GM23338 (cell line): ENCODE measurements around the gene AAMDC. TPM values are rescaled to one million over a fixed set of nuclear protein-coding genes. Genes with fewer than 3 reads are reported as not detected.

Source experiments
- ATAC-seq: fragments of 200-7000 bp; cut with Tn5 transposase; 3 replicates; pipeline ENCODE4 v1.9.1; 2020
- DNase-seq: peaks from one replicate; pipeline ENCODE4 v3.0.0-alpha.2; 2015; ENCODE audit warnings: low spot score
- H2AFZ ChIP-seq: fragments of 200-600 bp; sonication (generic); 2 replicates; pipeline ENCODE4 v1.8.0; 2016; ENCODE audit warnings: antibody characterized with exemption, mild to moderate bottlenecking, moderate library complexity
- H3F3A ChIP-seq: fragments of 200-600 bp; sonication (generic); replicated peaks from 2 replicates; pipeline ENCODE4 v1.8.0; 2017; ENCODE audit warnings: antibody characterized with exemption, mixed run types, low read depth
- H3K27ac ChIP-seq: fragments of 200-600 bp; sonication (generic); 2 replicates; pipeline ENCODE4 v1.6.1; 2016; ENCODE audit warnings: low read depth
- H3K27me3 ChIP-seq: fragments of 200-600 bp; sonication (generic); 2 replicates; pipeline ENCODE4 v1.8.0; 2016; ENCODE audit warnings: mild to moderate bottlenecking, mixed run types, moderate library complexity; ENCODE audit not compliant: insufficient read depth
- H3K36me3 ChIP-seq: fragments of 200-600 bp; sonication (generic); 2 replicates; pipeline ENCODE4 v1.8.0; 2016; ENCODE audit warnings: mild to moderate bottlenecking; ENCODE audit not compliant: insufficient read depth
- H3K4me1 ChIP-seq: fragments of 200-600 bp; sonication (generic); 2 replicates; pipeline ENCODE4 v1.8.0; 2016; ENCODE audit warnings: mild to moderate bottlenecking, moderate library complexity; ENCODE audit not compliant: insufficient read depth
- H3K4me2 ChIP-seq: fragments of 200-600 bp; sonication (generic); 2 replicates; pipeline ENCODE4 v1.7.1; 2017; ENCODE audit warnings: mixed run types
- H3K4me3 ChIP-seq: fragments of 200-600 bp; sonication (generic); 2 replicates; pipeline ENCODE4 v1.6.1; 2016; ENCODE audit warnings: mixed run types
- H3K79me2 ChIP-seq: fragments of 200-600 bp; sonication (generic); replicated peaks from 2 replicates; pipeline ENCODE4 v1.8.0; 2017; ENCODE audit warnings: mild to moderate bottlenecking; ENCODE audit not compliant: insufficient read depth
- H3K9me2 ChIP-seq: fragments of 200-600 bp; sonication (generic); 2 replicates; pipeline ENCODE4 v1.8.0; 2017; ENCODE audit not compliant: insufficient read depth
- H4K20me1 ChIP-seq: fragments of 200-600 bp; sonication (generic); replicated peaks from 2 replicates; pipeline ENCODE4 v1.8.0; 2017; ENCODE audit warnings: mild to moderate bottlenecking; ENCODE audit not compliant: insufficient read depth
- H3K27ac Mint-ChIP-seq: 2 replicates; pipeline ENCODE4 v1.8.0; 2020; ENCODE audit warnings: inconsistent platforms, mild to moderate bottlenecking, moderate library complexity, mixed read lengths
- H3K27me3 Mint-ChIP-seq: 3 replicates; pipeline ENCODE4 v1.8.0; 2022; ENCODE audit warnings: low read depth, mild to moderate bottlenecking, moderate library complexity, mixed read lengths, inconsistent platforms; ENCODE audit not compliant: insufficient read depth, poor library complexity
- H3K36me3 Mint-ChIP-seq: 3 replicates; pipeline ENCODE4 v1.8.0; 2021; ENCODE audit warnings: low read depth, mild to moderate bottlenecking, inconsistent platforms, moderate library complexity, mixed read lengths
- H3K4me1 Mint-ChIP-seq: 3 replicates; pipeline ENCODE4 v1.8.0; 2020; ENCODE audit warnings: mild to moderate bottlenecking, inconsistent platforms, mixed read lengths
- H3K4me3 Mint-ChIP-seq: 3 replicates; pipeline ENCODE4 v1.8.0; 2021; ENCODE audit warnings: moderate library complexity, mild to moderate bottlenecking, inconsistent platforms, mixed read lengths
- H3K9me3 Mint-ChIP-seq: 3 replicates; pipeline ENCODE4 v1.8.0; 2020; ENCODE audit warnings: moderate library complexity, mild to moderate bottlenecking, inconsistent platforms, mixed read lengths
- CREB1 ChIP-seq: fragments of 250-450 bp; sonication (Bioruptor Pico); IDR thresholded peaks from 2 replicates; pipeline ENCODE4 v1.5.0; 2020; ENCODE audit warnings: low read depth, mild to moderate bottlenecking, moderate library complexity
- ETS1 ChIP-seq: IDR thresholded peaks from 2 replicates; pipeline ENCODE4 v1.6.1; 2016; ENCODE audit warnings: antibody characterized with exemption
- EZH2 ChIP-seq: fragments of 200-600 bp; sonication (generic); IDR thresholded peaks from one replicate; pipeline ENCODE4 v1.8.0; 2017; ENCODE audit warnings: antibody characterized with exemption, mild to moderate bottlenecking, low read depth; ENCODE audit not compliant: unreplicated experiment
- EZH2phosphoT487 ChIP-seq: fragments of 200-600 bp; sonication (generic); IDR thresholded peaks from one replicate; pipeline ENCODE4 v1.8.1; 2018; ENCODE audit warnings: antibody characterized with exemption; ENCODE audit not compliant: unreplicated experiment
- JUNB ChIP-seq: IDR thresholded peaks from one replicate; pipeline ENCODE4 v1.6.1; 2016; ENCODE audit warnings: antibody characterized with exemption; ENCODE audit not compliant: unreplicated experiment
- NANOG ChIP-seq: IDR thresholded peaks from 2 replicates; pipeline ENCODE4 v1.6.1; 2016; ENCODE audit warnings: antibody characterized with exemption, borderline replicate concordance
- POLR2AphosphoS5 ChIP-seq: IDR thresholded peaks from 2 replicates; pipeline ENCODE4 v1.6.1; 2016; ENCODE audit warnings: antibody characterized with exemption, low read depth
- REST ChIP-seq: IDR thresholded peaks from one replicate; pipeline ENCODE4 v1.6.1; 2018; ENCODE audit warnings: antibody characterized with exemption; ENCODE audit not compliant: unreplicated experiment
- STAT1 ChIP-seq: IDR thresholded peaks from one replicate; pipeline ENCODE4 v1.6.1; 2016; ENCODE audit warnings: antibody characterized with exemption; ENCODE audit not compliant: unreplicated experiment
- ZNF114 ChIP-seq: fragments of 250-450 bp; sonication (Bioruptor Pico); IDR thresholded peaks from 2 replicates; pipeline ENCODE4 v1.5.0; 2020; ENCODE audit warnings: mild to moderate bottlenecking, moderate library complexity
- ZNF331 ChIP-seq: fragments of 250-450 bp; sonication (Bioruptor Pico); IDR thresholded peaks from 2 replicates; pipeline ENCODE4 v1.5.0; 2020; ENCODE audit warnings: low read depth, mild to moderate bottlenecking, moderate library complexity
- polyA plus RNA-seq: library from polyadenylated mRNA; unstranded; fragments of >200 nt; fragmentation: Nextera tagmentation; extraction: Ambion mirVana; gene quantifications from 2 replicates; pipeline ENCODE4 v1.2.1, GENCODE V29; 2016
- total RNA-seq: library from RNA; depleted of rRNA; stranded (reverse); fragments of >200 nt; shearing (Covaris generic); gene quantifications from 2 replicates; pipeline ENCODE4 v1.2.3, GENCODE V29; 2014
- TF ChIP-seq, protein P1 (sequence below): fragments of 250-450 bp; sonication (Bioruptor Pico); IDR thresholded peaks from 2 replicates; pipeline ENCODE4 v1.5.0; 2020; ENCODE audit warnings: mild to moderate bottlenecking, moderate library complexity
- TF ChIP-seq, protein P2 (sequence below), 2 experiments: fragments of 200-600 bp in 1 of 2; sonication (generic) in 1 of 2; conservative IDR thresholded peaks; 2 replicates each; pipeline versions ENCODE4 v1.5.1 to v1.6.1; 2016 to 2017; ENCODE audit warnings: antibody characterized with exemption in 2 of 2, low read depth in 2 of 2, mild to moderate bottlenecking in 2 of 2, moderate library complexity in 1 of 2

The AAMDC gene
- total and polyA plus RNA-seq, 2 experiments from 2014 or later: 5.3 to 50.2 TPM

DNA sequence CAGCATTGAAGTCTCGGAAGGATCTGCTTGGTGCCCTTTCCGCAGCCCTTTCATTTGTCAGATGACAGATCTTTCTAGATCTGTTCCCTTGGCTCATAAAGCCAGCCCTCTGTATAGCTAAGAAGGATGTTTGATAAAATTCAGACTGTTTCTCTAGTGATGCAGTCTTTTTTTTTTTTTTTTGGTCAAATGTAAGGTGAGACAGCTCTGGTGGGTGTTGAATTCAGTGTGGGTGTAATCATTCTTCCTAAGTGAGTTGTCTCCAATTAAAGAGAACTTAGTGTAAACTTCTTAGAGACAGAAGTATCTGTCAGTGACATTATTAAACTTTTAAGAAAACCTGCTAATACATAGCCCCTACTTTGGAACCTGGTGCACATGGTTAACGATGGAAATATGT, 53.3 kb downstream of the AAMDC start:
- Histone ChIP-seq H3K27me3 (no peaks in the 10 kb centered on the region), H3K4me1 (peaks cover 9% of the 10 kb centered on the region; the same call in 1 of the 2 replicates), H3K4me2 (no peak overlapping the region), H3F3A (no peaks in the 10 kb centered on the region), H3K9me2 (peaks cover 6% of the 10 kb centered on the region; the same call in 1 of the 2 replicates), H4K20me1 (no peaks in the 10 kb centered on the region; the same call in 1 of the 2 replicates), H3K36me3 (peaks cover under 1% of the 10 kb centered on the region; the same call in 1 of the 2 replicates), H3K27ac (no peak overlapping the region), H3K79me2 (no peaks in the 10 kb centered on the region), H3K4me3 (no peak overlapping the region), H2AFZ (no peak overlapping the region)
- DNase-seq (no peak), ATAC-seq (no peak)
- H3K9me3 Mint-ChIP-seq: no peaks in the 10 kb centered on the region
- no peak overlapping the region for H3K27ac Mint-ChIP-seq
- no peak overlapping the region for H3K4me3 Mint-ChIP-seq
- peaks cover 6% of the 10 kb centered on the region; the same call in 2 of the 3 replicates for H3K36me3 Mint-ChIP-seq
- H3K4me1 Mint-ChIP-seq: peaks cover 14% of the 10 kb centered on the region
- H3K27me3 Mint-ChIP-seq: peaks cover 1% of the 10 kb centered on the region
- no peak for TF ChIP-seq NANOG
- no peak for TF ChIP-seq EZH2
- no peak for TF ChIP-seq EZH2phosphoT487
- no peak for TF ChIP-seq JUNB
- TF ChIP-seq, protein P1, sequence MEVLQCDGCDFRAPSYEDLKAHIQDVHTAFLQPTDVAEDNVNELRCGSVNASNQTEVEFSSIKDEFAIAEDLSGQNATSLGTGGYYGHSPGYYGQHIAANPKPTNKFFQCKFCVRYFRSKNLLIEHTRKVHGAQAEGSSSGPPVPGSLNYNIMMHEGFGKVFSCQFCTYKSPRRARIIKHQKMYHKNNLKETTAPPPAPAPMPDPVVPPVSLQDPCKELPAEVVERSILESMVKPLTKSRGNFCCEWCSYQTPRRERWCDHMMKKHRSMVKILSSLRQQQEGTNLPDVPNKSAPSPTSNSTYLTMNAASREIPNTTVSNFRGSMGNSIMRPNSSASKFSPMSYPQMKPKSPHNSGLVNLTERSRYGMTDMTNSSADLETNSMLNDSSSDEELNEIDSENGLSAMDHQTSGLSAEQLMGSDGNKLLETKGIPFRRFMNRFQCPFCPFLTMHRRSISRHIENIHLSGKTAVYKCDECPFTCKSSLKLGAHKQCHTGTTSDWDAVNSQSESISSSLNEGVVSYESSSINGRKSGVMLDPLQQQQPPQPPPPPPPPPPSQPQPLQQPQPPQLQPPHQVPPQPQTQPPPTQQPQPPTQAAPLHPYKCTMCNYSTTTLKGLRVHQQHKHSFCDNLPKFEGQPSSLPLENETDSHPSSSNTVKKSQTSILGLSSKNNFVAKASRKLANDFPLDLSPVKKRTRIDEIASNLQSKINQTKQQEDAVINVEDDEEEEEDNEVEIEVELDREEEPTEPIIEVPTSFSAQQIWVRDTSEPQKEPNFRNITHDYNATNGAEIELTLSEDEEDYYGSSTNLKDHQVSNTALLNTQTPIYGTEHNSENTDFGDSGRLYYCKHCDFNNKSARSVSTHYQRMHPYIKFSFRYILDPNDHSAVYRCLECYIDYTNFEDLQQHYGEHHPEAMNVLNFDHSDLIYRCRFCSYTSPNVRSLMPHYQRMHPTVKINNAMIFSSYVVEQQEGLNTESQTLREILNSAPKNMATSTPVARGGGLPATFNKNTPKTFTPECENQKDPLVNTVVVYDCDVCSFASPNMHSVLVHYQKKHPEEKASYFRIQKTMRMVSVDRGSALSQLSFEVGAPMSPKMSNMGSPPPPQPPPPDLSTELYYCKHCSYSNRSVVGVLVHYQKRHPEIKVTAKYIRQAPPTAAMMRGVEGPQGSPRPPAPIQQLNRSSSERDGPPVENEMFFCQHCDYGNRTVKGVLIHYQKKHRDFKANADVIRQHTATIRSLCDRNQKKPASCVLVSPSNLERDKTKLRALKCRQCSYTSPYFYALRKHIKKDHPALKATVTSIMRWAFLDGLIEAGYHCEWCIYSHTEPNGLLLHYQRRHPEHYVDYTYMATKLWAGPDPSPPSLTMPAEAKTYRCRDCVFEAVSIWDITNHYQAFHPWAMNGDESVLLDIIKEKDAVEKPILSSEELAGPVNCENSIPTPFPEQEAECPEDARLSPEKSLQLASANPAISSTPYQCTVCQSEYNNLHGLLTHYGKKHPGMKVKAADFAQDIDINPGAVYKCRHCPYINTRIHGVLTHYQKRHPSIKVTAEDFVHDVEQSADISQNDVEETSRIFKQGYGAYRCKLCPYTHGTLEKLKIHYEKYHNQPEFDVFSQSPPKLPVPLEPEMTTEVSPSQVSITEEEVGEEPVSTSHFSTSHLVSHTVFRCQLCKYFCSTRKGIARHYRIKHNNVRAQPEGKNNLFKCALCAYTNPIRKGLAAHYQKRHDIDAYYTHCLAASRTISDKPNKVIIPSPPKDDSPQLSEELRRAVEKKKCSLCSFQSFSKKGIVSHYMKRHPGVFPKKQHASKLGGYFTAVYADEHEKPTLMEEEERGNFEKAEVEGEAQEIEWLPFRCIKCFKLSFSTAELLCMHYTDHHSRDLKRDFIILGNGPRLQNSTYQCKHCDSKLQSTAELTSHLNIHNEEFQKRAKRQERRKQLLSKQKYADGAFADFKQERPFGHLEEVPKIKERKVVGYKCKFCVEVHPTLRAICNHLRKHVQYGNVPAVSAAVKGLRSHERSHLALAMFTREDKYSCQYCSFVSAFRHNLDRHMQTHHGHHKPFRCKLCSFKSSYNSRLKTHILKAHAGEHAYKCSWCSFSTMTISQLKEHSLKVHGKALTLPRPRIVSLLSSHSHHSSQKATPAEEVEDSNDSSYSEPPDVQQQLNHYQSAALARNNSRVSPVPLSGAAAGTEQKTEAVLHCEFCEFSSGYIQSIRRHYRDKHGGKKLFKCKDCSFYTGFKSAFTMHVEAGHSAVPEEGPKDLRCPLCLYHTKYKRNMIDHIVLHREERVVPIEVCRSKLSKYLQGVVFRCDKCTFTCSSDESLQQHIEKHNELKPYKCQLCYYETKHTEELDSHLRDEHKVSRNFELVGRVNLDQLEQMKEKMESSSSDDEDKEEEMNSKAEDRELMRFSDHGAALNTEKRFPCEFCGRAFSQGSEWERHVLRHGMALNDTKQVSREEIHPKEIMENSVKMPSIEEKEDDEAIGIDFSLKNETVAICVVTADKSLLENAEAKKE (CRISPR knock-in tag): no peak
- no peak for TF ChIP-seq POLR2AphosphoS5
- no peak for TF ChIP-seq CREB1 (CRISPR knock-in tag)
- no peak for TF ChIP-seq ETS1
- no peak for TF ChIP-seq REST
- TF ChIP-seq ZNF331: no peak
- no peak for TF ChIP-seq ZNF114 (CRISPR knock-in tag)
- no peak for TF ChIP-seq STAT1
- TF ChIP-seq, protein P2, sequence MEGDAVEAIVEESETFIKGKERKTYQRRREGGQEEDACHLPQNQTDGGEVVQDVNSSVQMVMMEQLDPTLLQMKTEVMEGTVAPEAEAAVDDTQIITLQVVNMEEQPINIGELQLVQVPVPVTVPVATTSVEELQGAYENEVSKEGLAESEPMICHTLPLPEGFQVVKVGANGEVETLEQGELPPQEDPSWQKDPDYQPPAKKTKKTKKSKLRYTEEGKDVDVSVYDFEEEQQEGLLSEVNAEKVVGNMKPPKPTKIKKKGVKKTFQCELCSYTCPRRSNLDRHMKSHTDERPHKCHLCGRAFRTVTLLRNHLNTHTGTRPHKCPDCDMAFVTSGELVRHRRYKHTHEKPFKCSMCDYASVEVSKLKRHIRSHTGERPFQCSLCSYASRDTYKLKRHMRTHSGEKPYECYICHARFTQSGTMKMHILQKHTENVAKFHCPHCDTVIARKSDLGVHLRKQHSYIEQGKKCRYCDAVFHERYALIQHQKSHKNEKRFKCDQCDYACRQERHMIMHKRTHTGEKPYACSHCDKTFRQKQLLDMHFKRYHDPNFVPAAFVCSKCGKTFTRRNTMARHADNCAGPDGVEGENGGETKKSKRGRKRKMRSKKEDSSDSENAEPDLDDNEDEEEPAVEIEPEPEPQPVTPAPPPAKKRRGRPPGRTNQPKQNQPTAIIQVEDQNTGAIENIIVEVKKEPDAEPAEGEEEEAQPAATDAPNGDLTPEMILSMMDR (conservative IDR thresholded peaks at IDR 0.05; ENCODE audit: low read depth in 2 of 2): no peak
